Sigmoid colon (tissue), 7 donors: ENCODE measurements around the gene ATXN1. TPM values are rescaled to one million over a fixed set of nuclear protein-coding genes. Genes with fewer than 3 reads are reported as not detected.

Experiments
- DNase-seq: peaks from one replicate; pipeline ENCODE4 v3.0.0-alpha.2; 2019
- H3K27ac ChIP-seq, 4 donors: fragments of 200-600 bp; sonication (generic); one replicate each; pipeline ENCODE4 v1.5.1; 2016 to 2019; ENCODE audit warnings: mild to moderate bottlenecking in 1 of 4
- H3K27me3 ChIP-seq, 3 donors: fragments of 200-600 bp; sonication (generic); one replicate each; pipeline ENCODE4 v1.5.1; 2019; ENCODE audit warnings: mild to moderate bottlenecking in 1 of 3
- H3K36me3 ChIP-seq, 4 donors: fragments of 200-600 bp; sonication (generic); one replicate each; pipeline ENCODE4 v1.5.1; 2016 to 2019
- H3K4me1 ChIP-seq, 4 donors: fragments of 200-600 bp; sonication (generic); one replicate each; pipeline ENCODE4 v1.5.1; 2017 to 2019
- H3K4me3 ChIP-seq, 4 donors: fragments of 200-600 bp; sonication (generic); one replicate each; pipeline ENCODE4 v1.5.1; 2017 to 2019; ENCODE audit warnings: mild to moderate bottlenecking in 2 of 4, moderate library complexity in 1 of 4
- H3K9me3 ChIP-seq, 4 donors: fragments of 200-600 bp in 3 of 4; sonication (generic) in 3 of 4; one replicate each; pipeline versions ENCODE4 v1.5.1 to v1.6.1; 2013 to 2019
- CTCF ChIP-seq, 4 experiments: fragments of 450-650 bp in 3 of 4; fragments of 200-600 bp in 1 of 4; IDR thresholded peaks; one replicate each; pipeline ENCODE4 v1.5.1; 2016 to 2019; ENCODE audit warnings: antibody characterized with exemption in 4 of 4, mild to moderate bottlenecking in 3 of 4, moderate library complexity in 2 of 4
- EP300 ChIP-seq, 4 donors: sonication (generic); formaldehyde crosslinking; IDR thresholded peaks; one replicate each; pipeline ENCODE4 v1.6.1; 2017; ENCODE audit warnings: antibody characterized with exemption in 4 of 4
- POLR2A ChIP-seq, 2 donors: fragments of 450-650 bp; IDR thresholded peaks; one replicate each; pipeline ENCODE4 v1.6.1; 2016; ENCODE audit warnings: antibody characterized with exemption in 2 of 2, mild to moderate bottlenecking in 2 of 2, moderate library complexity in 2 of 2
- POLR2AphosphoS5 ChIP-seq, 4 donors: sonication (generic); formaldehyde crosslinking; IDR thresholded peaks; one replicate each; pipeline ENCODE4 v1.6.1; 2017; ENCODE audit warnings: antibody characterized with exemption in 4 of 4
- WGBS, 2 donors: extraction: QIAGEN DNeasy Blood & Tissue Kit; methylation state at CpG; one replicate each; pipeline ENCODE4 v1.1.7; 2013; 5-methylcytosine and 5-hydroxymethylcytosine counted together
- intact Hi-C: fragments of 100-400 bp; cut with DNase I; formaldehyde crosslinking; loops from one replicate; pipeline ENCODE4 v1.15.1; 2023
- polyA plus RNA-seq, 3 donors: library from polyadenylated mRNA; stranded (reverse); fragments of 200-250 nt; gene quantifications; one replicate each; pipeline ENCODE4 v1.2.3, GENCODE V29; 2013
- total RNA-seq, 4 donors: library from RNA; depleted of rRNA; stranded (reverse); fragments of >200 nt; gene quantifications; one replicate each; pipeline ENCODE4 v1.1.0, GENCODE V29; 2016
- donor health status: healthy with polysubstance abuse.
- donor health status: Bipolar disorder and iron deficiency.
- donor health status: healthy.

Gene ATXN1
- total and polyA plus RNA-seq, 7 donors, result 4.8 to 95.3 (median 37.7) TPM

GRCh38 chr6:16688436-16688835 lies 72.8 kb downstream of the ATXN1 start:
- intact Hi-C loops, result no loop called here
- H3K36me3 ChIP-seq, result no peaks in the 10 kb centered on the region
- 93% methylated on average over 1 of the region's 1 CpG for WGBS, 2 donors
- H3K27ac ChIP-seq, result no peak overlapping the region
- no peaks in the 10 kb centered on the region for H3K27me3 ChIP-seq
- no peak for DNase-seq
- no peaks in the 10 kb centered on the region for H3K9me3 ChIP-seq
- H3K4me1 ChIP-seq, result peaks cover 0 to 46% (median 25%) of the 10 kb centered on the region in 4 donors
- no peak overlapping the region for H3K4me3 ChIP-seq
- TF ChIP-seq EP300 (IDR thresholded peaks at IDR 0.05) (no peak), POLR2A (IDR thresholded peaks at IDR 0.05) (no peak), POLR2AphosphoS5 (IDR thresholded peaks at IDR 0.05) (no peak), CTCF (IDR thresholded peaks at IDR 0.05) (no peak)

- Histone ChIP-seq H3K27ac (no peak overlapping the region), H3K4me1 (peaks cover 0 to 57% (median 36%) of the 10 kb centered on the region in 4 donors), H3K36me3 (no peaks in the 10 kb centered on the region), H3K4me3 (no peak overlapping the region), H3K9me3 (no peaks in the 10 kb centered on the region), H3K27me3 (no peaks in the 10 kb centered on the region)
- TF ChIP-seq EP300 (IDR thresholded peaks at IDR 0.05) (no peak), CTCF (IDR thresholded peaks at IDR 0.05) (no peak), POLR2A (IDR thresholded peaks at IDR 0.05) (no peak), POLR2AphosphoS5 (IDR thresholded peaks at IDR 0.05) (no peak)
- intact Hi-C loops, result no loop called here
- no peak for DNase-seq
- 76 to 91% methylated on average over 3 of the region's 3 CpGs for WGBS, 2 donors
Observed at GRCh38 chr6:16687045-16687444, 74.2 kb downstream of the ATXN1 start.

- Histone ChIP-seq H3K4me3 (no peak overlapping the region), H3K4me1 (peaks cover 0 to 66% (median 47%) of the 10 kb centered on the region in 4 donors), H3K27me3 (no peaks in the 10 kb centered on the region), H3K36me3 (no peaks in the 10 kb centered on the region), H3K27ac (no peak overlapping the region), H3K9me3 (no peaks in the 10 kb centered on the region)
- 74 to 88% methylated on average over 7 of the region's 7 CpGs for WGBS, 2 donors
- no peak for DNase-seq
- no peak for TF ChIP-seq POLR2A (IDR thresholded peaks at IDR 0.05)
- no peak for TF ChIP-seq POLR2AphosphoS5 (IDR thresholded peaks at IDR 0.05)
- no peak for TF ChIP-seq CTCF (IDR thresholded peaks at IDR 0.05)
- TF ChIP-seq EP300 (IDR thresholded peaks at IDR 0.05), result no peak
- intact Hi-C loops, result loop anchor here (5.0 kb wide), 1 partner anchor 72 kb away; no protein-coding TSS in a partner anchor
Observed at GRCh38 chr6:16684896-16685554, 76.2 kb downstream of the ATXN1 start.

GRCh38 chr6:16684195-16684689 lies 77.0 kb downstream of the ATXN1 start:
- H3K27me3 ChIP-seq, result no peaks in the 10 kb centered on the region
- H3K4me3 ChIP-seq, result no peak overlapping the region
- intact Hi-C loops, result loop anchor here (5.0 kb wide), 1 partner anchor 73 kb away; no protein-coding TSS in a partner anchor
- peak overlapping the region in 3 of 4 donors; percentile 21 to 62 (median 57) for H3K27ac ChIP-seq
- no peak for DNase-seq
- TF ChIP-seq CTCF (IDR thresholded peaks at IDR 0.05) (no peak), POLR2AphosphoS5 (IDR thresholded peaks at IDR 0.05) (no peak), EP300 (IDR thresholded peaks at IDR 0.05) (no peak), POLR2A (IDR thresholded peaks at IDR 0.05) (no peak)
- 52 to 59% methylated on average over 5 of the region's 5 CpGs for WGBS, 2 donors
- H3K36me3 ChIP-seq, result no peaks in the 10 kb centered on the region
- peaks cover 0 to 66% (median 46%) of the 10 kb centered on the region in 4 donors for H3K4me1 ChIP-seq
- no peaks in the 10 kb centered on the region for H3K9me3 ChIP-seq
